Tongue (tissue), 1 donor: Measurements from ENCODE around the gene KIAA0825. TPM values are rescaled to one million over a fixed set of nuclear protein-coding genes. Genes with fewer than 3 reads are reported as not detected.

ENCODE experiments used
- total RNA-seq: library from RNA; depleted of rRNA; stranded (reverse); fragments of >200 nt; gene quantifications from one replicate; pipeline ENCODE4 v1.2.3, GENCODE V29; 2014

The KIAA0825 gene
- total RNA-seq, 1 donor from 2014 or later: 13.1 TPM

Other genes starting within 250 kb of the KIAA0825 start
- gene SLF1, start 65 bp upstream of the KIAA0825 start, total RNA-seq: 22.3 TPM